Keratinocyte (primary cell): Measurements from ENCODE around the gene EVL. TPM values are rescaled to one million over a fixed set of nuclear protein-coding genes. Genes with fewer than 3 reads are reported as not detected.

Source experiments
- DNase-seq: peaks from one replicate; pipeline ENCODE4 v3.0.0-alpha.2; 2011; ENCODE audit warnings: low read depth, missing footprints, low spot score
- FAIRE-seq: peaks from 2 replicates; lab custom pipeline; 2011; peaks lifted over from hg19 to GRCh38; lab: Jason Lieb, UNC
- H2AFZ ChIP-seq: 2 replicates; pipeline ENCODE4 v1.6.0; 2012; ENCODE audit warnings: low read length, control low read depth, inconsistent platforms; ENCODE audit not compliant: control insufficient read depth
- H3K27ac ChIP-seq: 2 replicates; pipeline ENCODE4 v1.5.1; 2011; ENCODE audit warnings: low read length; ENCODE audit not compliant: control insufficient read depth, insufficient read depth
- H3K27me3 ChIP-seq: 3 replicates; pipeline ENCODE4 v1.6.0; 2011; ENCODE audit warnings: low read length; ENCODE audit not compliant: control insufficient read depth, insufficient read depth; ENCODE audit errors: extremely low read depth
- H3K36me3 ChIP-seq, 2 experiments: 2 replicates in 1 of 2; 3 replicates in 1 of 2; pipeline ENCODE4 v1.5.1; 2011; ENCODE audit warnings: low read length in 2 of 2, mild to moderate bottlenecking in 1 of 2; ENCODE audit not compliant: control insufficient read depth in 2 of 2, insufficient read depth in 2 of 2; ENCODE audit errors: extremely low read depth in 1 of 2
- H3K4me1 ChIP-seq: 3 replicates; pipeline ENCODE4 v1.5.1; 2011; ENCODE audit warnings: low read length; ENCODE audit not compliant: control insufficient read depth, insufficient read depth; ENCODE audit errors: extremely low read depth
- H3K4me2 ChIP-seq: 3 replicates; pipeline ENCODE4 v1.6.0; 2011; ENCODE audit warnings: low read depth, low read length; ENCODE audit not compliant: control insufficient read depth, insufficient read depth; ENCODE audit errors: extremely low read depth
- H3K4me3 ChIP-seq, 3 experiments: fragments of 200-600 bp in 1 of 3; sonication (generic) in 1 of 3; 2 replicates in 2 of 3; 3 replicates in 1 of 3; pipeline ENCODE4 v1.5.1; 2011 to 2016; ENCODE audit warnings: low read length in 3 of 3, mild to moderate bottlenecking in 3 of 3, control low read depth in 2 of 3, inconsistent platforms in 1 of 3, low read depth in 1 of 3, mixed read lengths in 1 of 3, mixed run types in 1 of 3, moderate library complexity in 1 of 3; ENCODE audit not compliant: control insufficient read depth in 2 of 3, insufficient read depth in 2 of 3; ENCODE audit errors: extremely low read depth in 1 of 3
- H3K79me2 ChIP-seq: 2 replicates; pipeline ENCODE4 v1.6.0; 2012; ENCODE audit warnings: low read length; ENCODE audit not compliant: control insufficient read depth, insufficient read depth
- H3K9ac ChIP-seq: 3 replicates; pipeline ENCODE4 v1.6.0; 2011; ENCODE audit warnings: low read length; ENCODE audit not compliant: control insufficient read depth, insufficient read depth; ENCODE audit errors: extremely low read depth
- H3K9me1 ChIP-seq: 3 replicates; pipeline ENCODE4 v1.6.0; 2011; ENCODE audit warnings: low read length; ENCODE audit not compliant: control insufficient read depth, insufficient read depth; ENCODE audit errors: extremely low read depth
- H3K9me3 ChIP-seq: 2 replicates; pipeline ENCODE4 v1.5.1; 2012; ENCODE audit warnings: low read depth, low read length; ENCODE audit not compliant: control insufficient read depth
- H4K20me1 ChIP-seq: 3 replicates; pipeline ENCODE4 v1.6.0; 2011; ENCODE audit warnings: low read length; ENCODE audit not compliant: control insufficient read depth, insufficient read depth; ENCODE audit errors: extremely low read depth
- EZH2 ChIP-seq: IDR thresholded peaks from one replicate; pipeline ENCODE4 v1.6.1; 2012; ENCODE audit warnings: inconsistent platforms, mild to moderate bottlenecking, low read length, moderate library complexity
- dilution Hi-C: fragments of 300-500 bp; cut with MboI; formaldehyde crosslinking; loops from one replicate; pipeline ENCODE4 v1.7.0; 2020; ENCODE audit warnings: low sequenced_read_pairs; ENCODE audit not compliant: extremely low pct_ligation_motif_present
- polyA plus RNA-seq, 5 experiments: library from polyadenylated mRNA; depleted of rRNA in 3 of 5; stranded (reverse) in 3 of 5; stranded (forward) in 1 of 5; unstranded in 1 of 5; fragments of >200 nt; gene quantifications; 1 replicate in 1 of 5; 2 replicates in 3 of 5; 3 replicates in 1 of 5; pipeline versions ENCODE4 v1.2.1 to v1.2.3, GENCODE V29; 2011 to 2012; ENCODE audit warnings: missing spikeins in 2 of 5, low read depth in 1 of 5, low replicate concordance in 1 of 5
- TF ChIP-seq, protein P1 (sequence below), 3 experiments: IDR thresholded peaks in 1 of 3; conservative IDR thresholded peaks in 1 of 3; optimal IDR thresholded peaks in 1 of 3; 2 replicates in 2 of 3; 3 replicates in 1 of 3; pipeline versions ENCODE3 to v1.5.1; 2011; ENCODE audit warnings: low read length in 3 of 3, mild to moderate bottlenecking in 3 of 3, moderate library complexity in 2 of 3, control low read depth in 1 of 3, inconsistent platforms in 1 of 3; ENCODE audit not compliant: insufficient read depth in 2 of 3; ENCODE audit errors: extremely low read depth in 1 of 3

The EVL gene
- polyA plus RNA-seq, 1 donor (not counting 4 experiments of a cell fraction or from before 2014, with no cell fraction given), result 12.0 TPM

- Histone ChIP-seq H3K79me2 (no peaks in the 10 kb centered on the region), H3K27ac (no peak overlapping the region), H3K27me3 (no peaks in the 10 kb centered on the region), H3K9me3 (no peaks in the 10 kb centered on the region), H3K9ac (no peak overlapping the region), H3K4me1 (peaks cover 33% of the 10 kb centered on the region), H4K20me1 (no peaks in the 10 kb centered on the region), H3K36me3 (no peaks in the 10 kb centered on the region), H3K4me3 (no peak overlapping the region), H2AFZ (no peak overlapping the region), H3K9me1 (no peaks in the 10 kb centered on the region), H3K4me2 (no peak overlapping the region)
- dilution Hi-C loops, result no loop called here
- FAIRE-seq, result no peak
- no peak for DNase-seq
- TF ChIP-seq, protein P1, sequence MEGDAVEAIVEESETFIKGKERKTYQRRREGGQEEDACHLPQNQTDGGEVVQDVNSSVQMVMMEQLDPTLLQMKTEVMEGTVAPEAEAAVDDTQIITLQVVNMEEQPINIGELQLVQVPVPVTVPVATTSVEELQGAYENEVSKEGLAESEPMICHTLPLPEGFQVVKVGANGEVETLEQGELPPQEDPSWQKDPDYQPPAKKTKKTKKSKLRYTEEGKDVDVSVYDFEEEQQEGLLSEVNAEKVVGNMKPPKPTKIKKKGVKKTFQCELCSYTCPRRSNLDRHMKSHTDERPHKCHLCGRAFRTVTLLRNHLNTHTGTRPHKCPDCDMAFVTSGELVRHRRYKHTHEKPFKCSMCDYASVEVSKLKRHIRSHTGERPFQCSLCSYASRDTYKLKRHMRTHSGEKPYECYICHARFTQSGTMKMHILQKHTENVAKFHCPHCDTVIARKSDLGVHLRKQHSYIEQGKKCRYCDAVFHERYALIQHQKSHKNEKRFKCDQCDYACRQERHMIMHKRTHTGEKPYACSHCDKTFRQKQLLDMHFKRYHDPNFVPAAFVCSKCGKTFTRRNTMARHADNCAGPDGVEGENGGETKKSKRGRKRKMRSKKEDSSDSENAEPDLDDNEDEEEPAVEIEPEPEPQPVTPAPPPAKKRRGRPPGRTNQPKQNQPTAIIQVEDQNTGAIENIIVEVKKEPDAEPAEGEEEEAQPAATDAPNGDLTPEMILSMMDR (optimal IDR thresholded peaks at IDR 0.05 in 1 of 3, IDR thresholded peaks at IDR 0.05 in 1 of 3, conservative IDR thresholded peaks at IDR 0.05 in 1 of 3; ENCODE audit: extremely low read depth in 1 of 3, insufficient read depth in 2 of 3, low read length in 3 of 3), result no peak
- no peak for TF ChIP-seq EZH2
Observed at GRCh38 chr14:100060760-100061159, 4.5 kb upstream of the EVL start.

DNA sequence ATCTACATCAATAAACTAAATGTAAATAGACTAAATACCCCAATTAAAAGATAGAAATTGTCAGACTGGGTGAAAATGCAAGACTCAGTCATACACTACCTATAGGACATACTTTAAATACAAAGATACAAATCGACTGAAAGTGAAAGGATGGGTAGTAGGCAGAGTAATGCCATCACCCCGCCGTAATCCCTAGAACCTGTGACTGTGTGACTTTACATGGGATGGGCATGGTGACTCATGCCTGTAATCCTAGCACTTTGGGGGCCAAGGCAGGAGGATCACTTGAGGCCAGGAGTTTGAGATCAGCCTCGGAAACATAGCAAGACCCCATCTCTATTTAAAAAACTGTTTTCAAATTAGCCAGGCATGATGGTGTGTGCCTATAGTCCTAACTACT, 2.6 kb upstream of the EVL start:
- Histone ChIP-seq H3K4me1 (peaks cover 25% of the 10 kb centered on the region), H2AFZ (no peak overlapping the region), H3K4me2 (no peak overlapping the region), H3K27me3 (no peaks in the 10 kb centered on the region), H3K4me3 (no peak overlapping the region), H3K9me1 (no peaks in the 10 kb centered on the region), H3K27ac (no peak overlapping the region), H4K20me1 (no peaks in the 10 kb centered on the region), H3K36me3 (no peaks in the 10 kb centered on the region), H3K9ac (no peak overlapping the region), H3K79me2 (no peaks in the 10 kb centered on the region), H3K9me3 (no peaks in the 10 kb centered on the region)
- dilution Hi-C loops, result no loop called here
- DNase-seq (no peak), FAIRE-seq (no peak)
- TF ChIP-seq, protein P1 (optimal IDR thresholded peaks at IDR 0.05 in 1 of 3, IDR thresholded peaks at IDR 0.05 in 1 of 3, conservative IDR thresholded peaks at IDR 0.05 in 1 of 3; ENCODE audit: extremely low read depth in 1 of 3, insufficient read depth in 2 of 3, low read length in 3 of 3), result no peak
- no peak for TF ChIP-seq EZH2
